Measurements from ENCODE around the gene CDH4.

Gene CDH4

DNA sequence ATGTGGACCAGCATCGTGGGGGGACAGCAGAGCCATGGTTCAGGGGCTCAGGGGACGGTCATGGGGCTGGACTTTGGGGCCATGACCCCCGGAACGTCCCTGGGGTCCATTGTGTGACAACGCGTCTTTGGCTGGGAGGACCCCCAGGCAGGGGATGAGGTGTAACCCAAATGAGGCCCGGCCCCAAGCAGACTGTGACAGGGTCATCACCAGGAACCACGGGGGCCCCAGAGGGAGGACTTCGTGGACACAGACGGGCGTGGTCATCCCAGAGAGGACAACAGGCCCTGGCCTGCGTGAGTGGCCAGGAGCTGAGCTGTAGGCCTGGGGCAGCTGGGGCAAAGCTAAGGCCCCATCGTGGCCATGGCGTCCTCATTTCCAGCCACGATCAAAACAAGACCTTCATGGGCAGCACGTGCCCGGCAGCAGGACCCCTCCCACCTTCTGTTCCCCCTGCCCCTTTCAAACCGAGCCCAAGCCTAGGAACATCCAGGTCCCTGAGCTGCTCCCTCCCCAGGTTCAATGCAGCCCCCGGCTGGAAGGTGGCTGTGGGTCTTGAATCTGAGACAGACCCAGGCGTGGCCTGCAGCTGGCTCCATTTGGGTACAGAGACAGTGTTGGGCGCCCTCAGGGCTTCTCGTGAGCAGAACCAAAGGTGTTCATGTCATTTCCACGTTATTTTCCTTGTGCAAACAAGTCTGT lies 625.9 kb downstream of the CDH4 start:
- in situ Hi-C loops (cut with MboI; ENCODE audit: low sequenced_read_pairs), result no loop called here

DNA sequence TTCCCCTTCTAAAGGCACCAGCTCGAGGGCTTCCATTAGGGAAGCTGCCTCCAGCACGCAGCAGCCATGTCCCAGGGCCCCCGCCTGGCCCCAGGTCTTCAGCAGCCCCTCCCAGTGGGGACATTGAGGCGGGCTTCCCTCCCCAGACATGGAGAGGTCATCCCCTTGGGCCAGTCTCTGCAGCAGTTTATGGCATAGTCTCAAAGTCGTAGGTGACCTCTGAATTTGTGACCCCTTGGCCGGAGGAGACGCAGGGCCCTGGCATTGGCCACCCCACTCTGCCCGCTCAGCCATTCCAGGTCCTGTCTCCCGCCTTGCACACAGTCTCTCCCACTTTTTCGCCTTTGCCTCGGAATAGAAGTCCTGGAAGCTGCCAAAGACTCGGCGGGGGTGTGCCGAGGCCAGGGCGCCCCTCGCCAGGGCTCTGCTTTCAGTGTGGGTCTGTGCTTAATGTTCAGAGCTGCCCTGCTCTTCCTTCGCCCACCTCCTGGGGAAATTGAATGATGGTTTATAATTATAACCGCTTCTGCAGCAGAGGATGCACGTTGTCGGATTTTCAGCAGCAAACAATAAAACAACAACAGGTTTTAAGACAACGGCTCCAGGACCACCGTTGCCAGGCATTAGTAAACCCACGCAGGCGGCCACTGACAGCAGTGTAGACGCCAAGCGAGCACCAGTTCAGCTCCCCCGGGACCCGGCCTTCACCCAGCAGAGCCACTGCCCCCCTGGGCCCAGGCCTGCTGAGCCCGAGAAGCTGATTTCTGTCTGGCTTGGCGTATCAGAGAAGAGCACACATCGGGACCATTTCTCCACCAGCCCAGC lies 626.6 kb downstream of the CDH4 start:
- in situ Hi-C loops (cut with MboI; ENCODE audit: low sequenced_read_pairs), result no loop called here

DNA sequence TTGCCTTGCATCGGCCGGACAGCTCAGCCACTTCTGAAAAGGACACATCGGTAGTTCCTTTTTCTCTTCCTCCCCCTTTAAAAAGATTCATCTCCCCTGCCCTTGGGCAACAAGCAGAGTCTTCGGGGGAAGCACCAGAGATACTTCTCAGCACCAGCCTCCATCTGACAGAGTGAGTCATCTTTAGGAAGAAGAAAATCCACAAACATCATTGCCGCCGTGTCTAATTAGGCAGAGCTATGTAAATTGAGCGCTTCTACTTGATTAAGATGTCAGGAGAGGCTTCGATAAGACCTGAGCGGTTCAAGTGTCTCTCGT lies 627.2 kb downstream of the CDH4 start:
- in situ Hi-C loops (cut with MboI; ENCODE audit: low sequenced_read_pairs), result no loop called here

DNA sequence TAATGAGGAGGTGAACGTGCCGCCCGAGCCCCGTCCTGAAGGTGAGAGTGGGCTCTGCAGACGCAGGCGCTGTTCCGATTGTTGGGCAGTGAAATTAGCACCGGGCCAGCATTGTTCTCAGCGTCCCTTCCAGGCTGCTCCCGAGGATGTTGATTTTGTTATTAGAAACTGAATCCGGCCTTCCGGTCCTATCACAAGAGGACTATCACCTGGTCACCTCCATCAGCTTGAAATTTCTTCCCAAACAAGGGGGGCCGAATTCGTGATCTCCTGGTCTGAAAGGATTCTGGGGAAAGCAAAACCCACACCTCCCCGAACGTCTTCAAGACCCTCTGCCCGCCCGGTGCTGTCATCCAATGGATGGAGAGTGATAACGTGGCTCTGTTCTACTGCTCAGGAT lies 627.6 kb downstream of the CDH4 start:
- in situ Hi-C loops (cut with MboI; ENCODE audit: low sequenced_read_pairs), result no loop called here

DNA sequence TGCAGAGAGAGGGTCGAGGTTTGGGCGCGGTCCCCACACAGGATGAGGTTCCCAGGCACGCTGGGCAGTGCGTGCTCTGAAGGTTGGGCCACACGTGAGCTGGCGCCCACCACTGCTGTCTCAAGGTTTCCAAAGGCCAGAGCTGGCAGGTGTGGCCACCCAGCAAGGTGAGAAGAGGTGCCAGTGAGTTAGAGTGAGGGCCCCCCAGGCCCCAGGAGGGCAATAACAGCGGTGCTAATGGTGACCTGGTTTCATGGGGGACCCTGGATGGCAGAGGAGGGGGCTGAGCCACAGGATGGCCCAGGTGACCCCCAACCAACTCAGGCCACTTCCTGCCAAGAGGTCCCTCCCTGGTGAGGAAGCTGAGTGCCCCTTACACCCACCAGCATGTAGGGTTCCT lies 628.6 kb downstream of the CDH4 start:
- in situ Hi-C loops (cut with MboI; ENCODE audit: low sequenced_read_pairs), result no loop called here

DNA sequence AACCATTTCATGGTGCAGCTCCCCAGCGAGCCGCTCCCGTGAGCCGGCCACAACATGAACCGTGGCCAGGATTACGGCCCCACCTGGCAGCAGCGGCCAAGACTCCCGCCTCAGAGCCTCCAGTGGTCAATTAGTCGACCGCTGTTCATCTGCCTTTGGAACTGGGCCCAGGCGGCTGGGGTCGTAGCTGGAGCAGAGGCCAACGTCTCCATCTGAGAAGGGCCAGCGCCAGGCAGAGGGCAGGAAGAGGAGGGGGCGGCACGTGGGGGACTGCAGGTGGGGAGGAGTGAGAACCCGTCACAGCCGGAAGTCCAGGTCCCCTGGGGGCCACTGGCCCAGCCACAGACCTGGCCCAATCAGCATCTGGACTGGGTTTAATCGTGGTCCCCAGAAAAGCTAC lies 629.4 kb downstream of the CDH4 start:
- in situ Hi-C loops (cut with MboI; ENCODE audit: low sequenced_read_pairs), result no loop called here

DNA sequence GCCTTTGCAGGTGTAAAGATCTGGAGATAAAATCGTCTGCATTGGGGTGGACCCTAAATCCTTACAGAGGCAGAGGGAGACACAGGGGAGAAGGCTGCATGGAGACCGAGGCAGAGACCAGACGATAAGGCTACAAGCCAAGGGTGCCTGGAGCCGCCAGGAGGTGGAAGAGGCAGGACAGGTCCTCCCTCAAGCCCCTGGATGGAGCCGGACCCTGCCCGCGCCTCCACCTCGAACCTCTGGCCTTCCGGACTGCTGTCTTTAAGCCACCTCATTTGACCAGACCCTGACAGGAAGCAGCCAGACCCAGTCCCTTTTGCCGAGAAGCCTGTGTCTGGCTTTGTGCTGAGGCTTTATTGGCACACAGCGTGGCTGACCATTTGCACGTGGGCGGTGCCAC lies 629.8 kb downstream of the CDH4 start:
- in situ Hi-C loops (cut with MboI; ENCODE audit: low sequenced_read_pairs), result no loop called here

DNA sequence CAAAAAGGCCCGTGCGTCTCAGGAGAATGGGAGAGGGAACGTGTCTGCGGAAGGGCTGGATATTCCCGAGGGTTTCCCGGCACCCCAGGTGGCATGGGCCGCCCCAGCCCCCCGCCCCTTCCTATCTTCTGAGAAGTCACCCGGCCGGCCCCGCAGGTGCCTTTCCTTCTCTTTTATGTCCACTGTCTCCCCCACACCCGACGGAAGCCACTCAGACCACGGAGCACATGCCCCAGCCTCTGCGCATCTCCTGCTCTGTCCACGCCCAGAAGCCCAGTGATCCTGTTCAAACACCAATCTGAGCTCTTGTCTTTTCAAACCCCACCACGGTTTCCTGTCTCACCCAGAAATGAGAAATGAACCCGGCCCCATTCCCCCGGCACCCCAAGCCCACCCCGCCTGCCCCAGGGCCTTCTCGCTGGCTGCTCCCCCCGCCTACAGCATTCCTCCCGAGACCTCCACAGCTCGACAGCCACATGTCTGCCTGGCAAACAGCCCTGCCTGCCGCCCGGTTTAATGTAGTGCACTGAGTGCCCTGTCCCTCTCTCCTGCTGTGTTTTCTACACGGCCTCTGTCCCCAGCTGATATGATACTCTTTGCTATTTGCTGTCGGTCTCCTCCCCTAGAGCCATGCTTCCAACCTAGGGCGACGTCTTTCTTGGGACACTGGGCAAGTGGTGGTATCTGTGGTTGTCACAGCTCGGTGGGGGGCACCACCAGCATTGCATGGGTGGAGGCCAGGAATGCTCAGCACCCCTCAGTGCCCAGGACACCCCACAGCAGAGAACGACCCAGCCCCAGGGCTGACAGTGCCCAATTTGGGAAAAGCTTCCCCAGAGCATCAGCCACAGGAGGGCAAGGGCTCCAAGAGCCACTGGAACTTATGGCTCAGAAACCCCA lies 630.9 kb downstream of the CDH4 start:
- in situ Hi-C loops (cut with MboI; ENCODE audit: low sequenced_read_pairs), result no loop called here

DNA sequence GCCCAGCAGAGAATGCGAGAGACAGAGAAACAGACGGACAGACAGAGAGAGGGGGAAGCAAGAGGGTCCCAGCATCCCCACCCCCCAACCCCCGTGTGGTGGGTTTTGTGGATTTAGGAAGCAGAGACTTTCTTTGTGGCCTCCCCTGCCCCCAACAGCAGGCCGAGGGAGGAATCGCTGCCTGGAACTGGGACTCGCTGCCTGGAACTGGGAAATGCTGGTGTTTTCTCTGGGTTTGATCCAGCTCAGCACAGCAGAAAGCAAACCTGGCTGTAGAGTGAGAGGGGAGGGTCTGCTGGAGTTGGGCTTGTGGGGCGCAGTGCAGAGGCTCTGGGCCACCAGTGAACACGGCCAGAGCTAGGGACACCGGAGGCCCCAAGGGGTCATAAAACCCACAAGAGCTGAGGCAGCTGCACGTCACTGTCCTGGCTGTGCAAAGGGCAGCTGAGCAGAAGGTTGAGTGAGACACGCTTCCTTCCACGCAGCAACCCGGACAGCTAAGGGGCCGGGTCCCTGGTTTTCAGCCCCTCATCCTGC lies 631.9 kb downstream of the CDH4 start:
- in situ Hi-C loops (cut with MboI; ENCODE audit: low sequenced_read_pairs), result no loop called here

DNA sequence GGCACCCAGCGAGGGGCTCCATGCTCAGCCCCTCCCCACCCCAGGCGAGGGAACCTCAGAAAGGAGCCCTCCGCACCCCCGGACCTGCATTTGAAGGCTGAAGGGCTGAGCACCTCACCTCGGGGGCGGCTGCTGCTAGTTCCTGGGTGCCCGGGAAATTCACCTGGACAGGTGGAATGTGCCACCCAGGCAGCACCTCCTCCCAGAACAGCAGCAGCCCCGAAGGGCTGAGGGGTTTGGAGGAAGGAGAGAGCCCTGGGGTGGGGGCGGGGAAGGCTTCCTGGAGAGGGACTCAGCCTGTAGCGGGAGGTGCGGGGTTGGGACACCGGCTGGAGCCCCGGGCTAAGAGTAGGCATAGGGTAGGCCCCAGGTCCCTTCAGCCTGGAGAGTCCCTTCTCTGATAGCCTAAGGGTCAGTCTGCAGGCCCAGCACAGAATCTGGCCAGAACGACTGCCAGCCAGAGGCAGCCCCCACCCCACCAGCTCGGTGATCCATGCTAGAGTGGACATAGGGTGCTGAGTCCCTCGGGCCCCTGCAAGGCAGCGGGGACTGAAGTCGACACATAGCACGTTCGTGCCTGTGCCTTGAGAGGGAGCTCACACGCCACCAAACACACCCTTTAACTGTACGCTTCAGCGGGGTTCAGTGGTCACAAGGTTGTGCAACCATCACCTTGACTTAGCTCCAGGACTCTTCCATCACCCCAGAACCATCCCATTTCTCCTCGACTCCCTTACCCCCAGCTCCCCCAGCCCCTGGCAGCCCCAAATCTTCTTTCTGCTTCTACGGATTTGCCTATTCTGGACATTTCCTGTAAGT lies 632.7 kb downstream of the CDH4 start:
- in situ Hi-C loops (cut with MboI; ENCODE audit: low sequenced_read_pairs), result no loop called here

DNA sequence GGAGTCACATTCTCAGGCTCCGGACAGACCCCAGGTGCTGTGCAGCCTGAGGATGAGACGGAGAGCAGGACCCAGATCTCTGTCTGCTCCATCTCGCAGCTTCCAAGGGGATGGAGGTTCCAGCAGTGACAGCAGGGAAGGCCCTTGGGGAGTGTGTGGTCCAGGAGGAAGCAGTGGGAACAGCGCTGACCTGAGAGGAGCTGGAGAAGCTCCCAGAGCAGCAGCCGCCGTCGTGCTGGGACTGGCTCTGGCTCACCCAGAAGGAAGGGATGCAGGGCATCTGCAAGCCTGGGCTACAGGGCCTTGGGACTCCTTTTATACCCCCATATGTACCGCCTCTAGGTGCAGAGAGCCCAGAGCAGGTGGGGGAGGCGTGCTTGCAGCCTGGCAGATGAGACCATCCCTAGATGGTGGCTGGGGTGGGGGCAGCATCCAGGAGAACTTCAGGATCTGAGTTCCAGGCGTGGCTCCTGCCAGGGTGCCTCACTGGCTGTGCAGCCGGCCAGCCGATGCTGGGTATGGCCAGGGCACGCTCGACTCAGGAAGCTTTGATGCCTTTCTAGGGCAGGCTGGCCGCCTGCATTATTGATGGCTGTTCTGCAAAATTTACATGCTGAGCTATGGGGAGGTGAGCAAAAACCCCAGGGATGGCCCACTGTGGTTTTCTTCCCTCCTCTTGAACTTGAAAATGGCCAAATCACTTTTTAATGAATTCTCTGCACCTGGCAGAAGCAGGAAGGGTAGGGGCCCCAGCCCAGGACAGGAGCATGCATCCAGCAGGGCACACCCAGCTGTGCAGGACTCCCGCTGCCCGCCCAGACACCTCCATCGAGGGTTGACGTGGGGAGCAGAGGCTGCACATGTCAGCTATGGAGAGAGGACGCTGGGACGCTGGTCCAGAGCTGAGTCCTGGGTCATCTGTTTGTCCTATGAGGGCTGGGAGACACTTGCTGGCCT lies 634.0 kb downstream of the CDH4 start:
- in situ Hi-C loops (cut with MboI; ENCODE audit: low sequenced_read_pairs), result no loop called here

DNA sequence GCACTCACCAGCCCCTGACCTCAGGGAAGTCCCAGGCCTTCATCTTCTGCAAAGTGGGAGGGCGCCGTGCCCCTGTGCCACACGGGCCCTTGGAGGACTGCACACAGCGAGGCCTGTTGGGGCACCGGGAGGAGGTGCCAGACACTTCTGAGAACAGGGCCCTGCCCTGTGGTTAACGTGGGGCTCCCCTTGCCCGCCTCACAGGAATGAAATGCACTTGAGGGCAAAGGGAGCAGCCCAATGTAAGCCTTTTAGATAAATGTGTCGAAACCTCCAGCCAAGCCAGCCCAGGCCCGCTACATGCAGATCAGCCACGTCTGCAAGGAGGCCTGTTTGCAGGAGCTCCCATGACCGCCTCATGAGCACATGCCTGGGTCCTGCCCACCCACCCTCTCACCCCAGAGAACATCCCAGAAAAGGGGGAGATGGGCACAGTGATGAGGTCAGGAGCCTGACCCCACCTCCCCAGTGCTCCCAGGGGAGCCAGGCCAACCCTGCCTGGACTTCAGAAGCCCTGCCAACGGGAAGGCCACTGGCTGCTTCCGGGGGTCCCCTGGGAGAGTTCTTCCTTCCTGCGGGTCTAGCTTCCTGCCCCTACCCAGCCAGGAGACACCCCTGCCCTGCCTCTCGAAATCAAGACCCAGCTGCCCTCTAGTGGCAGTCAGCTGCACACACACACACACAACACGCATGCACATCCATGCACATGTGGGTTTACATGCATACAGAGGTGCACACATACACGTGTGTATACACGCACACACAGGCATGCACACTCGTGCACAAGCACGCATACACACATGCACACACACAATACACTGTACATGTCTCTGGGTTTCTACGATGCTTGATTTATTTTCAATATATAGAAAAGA lies 634.9 kb downstream of the CDH4 start:
- in situ Hi-C loops (cut with MboI; ENCODE audit: low sequenced_read_pairs), result no loop called here

DNA sequence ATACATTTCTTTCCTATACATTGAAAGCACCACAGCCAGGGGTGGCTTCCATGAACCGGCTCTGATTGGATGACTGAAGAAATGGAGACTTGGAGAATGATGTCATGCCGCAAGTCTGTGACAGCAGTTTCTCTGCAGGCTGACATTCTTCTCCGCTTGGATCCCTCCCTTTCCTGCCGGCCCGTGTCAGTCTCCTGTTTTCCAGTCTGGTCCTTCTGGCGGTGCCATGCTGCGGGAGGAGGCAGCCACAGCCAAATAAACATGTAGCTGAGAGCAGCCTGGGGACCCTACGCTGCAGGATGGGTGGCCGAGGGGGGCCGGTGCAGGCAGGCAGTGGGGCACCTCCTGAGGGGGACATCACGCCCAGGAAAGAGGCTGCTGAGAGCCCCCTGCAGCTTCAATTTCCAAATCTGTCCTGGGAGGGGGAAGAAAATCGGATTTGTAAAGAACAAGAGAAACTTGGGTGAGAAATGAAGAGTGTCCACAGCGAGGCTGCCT lies 635.6 kb downstream of the CDH4 start:
- in situ Hi-C loops (cut with MboI; ENCODE audit: low sequenced_read_pairs), result no loop called here

DNA sequence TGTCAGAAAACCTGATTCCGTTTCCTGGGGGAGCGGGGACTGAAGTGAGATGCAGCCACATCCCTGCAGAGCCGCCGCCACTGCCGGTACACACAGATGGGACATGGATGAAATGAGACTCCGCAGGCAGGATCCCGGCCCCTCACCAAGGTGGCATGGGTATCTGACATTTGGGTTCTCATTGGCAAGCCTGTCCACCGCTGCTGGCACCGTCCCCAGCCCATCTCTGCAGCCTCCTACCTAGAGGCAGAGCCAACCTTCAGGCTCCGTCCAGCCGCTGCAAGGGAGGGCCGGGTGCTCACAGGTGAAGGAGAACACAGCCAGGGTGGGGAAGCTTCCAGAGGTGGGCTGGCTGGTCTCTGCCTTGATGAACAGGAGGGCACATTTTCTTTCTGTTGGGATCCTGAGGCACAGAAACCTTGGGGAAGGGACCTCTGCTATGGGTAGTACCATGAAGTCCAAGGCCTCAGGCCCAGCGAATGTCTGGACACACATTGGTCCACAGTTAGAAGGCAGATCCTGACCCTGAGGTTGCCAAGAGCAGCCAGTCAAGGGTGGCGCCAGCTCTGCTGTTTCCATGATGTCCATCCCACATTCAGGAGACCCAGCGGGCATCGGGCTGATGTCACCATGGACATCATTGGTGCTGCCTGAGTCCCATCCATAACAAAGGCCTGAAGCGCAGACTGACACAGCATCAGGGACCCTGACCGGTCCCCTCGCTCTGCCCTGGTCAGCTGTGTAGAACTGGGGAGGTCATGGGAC lies 636.2 kb downstream of the CDH4 start:
- in situ Hi-C loops (cut with MboI; ENCODE audit: low sequenced_read_pairs), result no loop called here

DNA sequence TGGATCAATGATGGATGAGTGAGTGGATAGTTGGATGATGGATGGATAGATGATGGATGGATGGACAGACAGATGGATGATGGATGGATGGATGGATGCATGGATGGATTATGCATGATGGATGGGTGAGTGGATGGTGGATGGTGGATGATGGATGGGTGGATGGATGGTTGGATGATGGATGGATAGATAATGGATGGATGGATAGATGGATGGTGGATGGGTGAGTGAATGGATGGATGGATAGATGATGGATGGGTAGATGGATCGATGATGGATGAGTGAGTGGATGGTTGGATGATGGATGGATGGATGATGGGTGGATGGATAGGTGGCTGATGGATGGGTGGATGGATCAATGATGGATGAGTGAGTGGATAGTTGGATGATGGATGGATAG lies 637.6 kb downstream of the CDH4 start:
- in situ Hi-C loops (cut with MboI; ENCODE audit: low sequenced_read_pairs), result no loop called here

DNA sequence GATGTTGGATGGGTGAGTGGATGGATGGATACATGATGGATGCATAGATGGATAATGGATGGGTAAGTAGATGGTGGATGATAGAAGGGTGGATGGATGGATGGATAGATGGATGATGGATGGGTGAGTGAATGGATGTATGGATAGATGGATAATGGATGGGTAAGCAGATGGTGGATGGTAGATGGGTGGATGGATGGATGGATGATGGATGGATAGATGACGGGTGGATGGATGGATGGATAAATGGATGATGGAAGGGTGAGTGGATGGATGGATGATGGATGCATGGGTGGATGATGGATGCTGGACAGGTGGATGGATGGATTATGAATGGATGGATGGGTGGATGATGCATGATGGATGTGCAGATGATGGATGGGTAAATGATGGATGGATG lies 638.1 kb downstream of the CDH4 start:
- in situ Hi-C loops (cut with MboI; ENCODE audit: low sequenced_read_pairs), result no loop called here

DNA sequence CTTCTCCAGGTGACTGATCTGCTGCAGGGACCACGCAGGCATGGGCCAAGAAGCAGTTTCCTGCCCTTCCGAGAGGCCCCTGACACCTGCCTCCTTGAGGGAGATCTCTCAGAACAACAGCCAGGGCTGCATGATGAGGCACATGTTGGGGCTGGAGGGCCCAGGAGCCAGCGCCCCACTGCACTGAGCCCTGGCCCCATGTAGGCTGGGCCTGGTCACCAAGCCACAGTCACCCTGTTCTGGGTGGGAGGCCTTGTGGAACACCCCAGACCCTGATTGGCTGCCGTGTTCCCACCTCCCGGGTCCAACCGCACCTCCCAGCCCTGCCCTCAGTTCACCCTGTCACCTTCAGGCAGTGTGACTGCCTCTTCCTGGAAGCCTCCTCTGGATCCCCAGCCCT lies 639.4 kb downstream of the CDH4 start:
- in situ Hi-C loops (cut with MboI; ENCODE audit: low sequenced_read_pairs), result no loop called here

Data from hTERT RPE-1 (cell line).